GM21576 (cell line): ENCODE measurements around the gene CD80.
"Not testable (repeated sequence)": the region's sequence is repeated elsewhere in the genome, so short reads cannot be mapped to it uniquely, and the experiment has no call there.

Experiments
- ATAC-seq: cut with Tn5 transposase; IDR thresholded peaks from one replicate; pipeline ENCODE4 v1.9.1; 2021; ENCODE audit warnings: mild to moderate bottlenecking, moderate library complexity; ENCODE audit not compliant: unreplicated experiment

Gene CD80

GRCh38 chr3:119559441-119559963, at the start of gene CD80:
Gene CD80 (minus strand): TSS chr3:119559614. CDS start chr3:119557728, 1,886 bp downstream.
- peak; percentile 58 for ATAC-seq

- ATAC-seq, result no peak
Measured at GRCh38 chr3:119608405-119609000, 49.1 kb upstream of the CD80 start.

DNA sequence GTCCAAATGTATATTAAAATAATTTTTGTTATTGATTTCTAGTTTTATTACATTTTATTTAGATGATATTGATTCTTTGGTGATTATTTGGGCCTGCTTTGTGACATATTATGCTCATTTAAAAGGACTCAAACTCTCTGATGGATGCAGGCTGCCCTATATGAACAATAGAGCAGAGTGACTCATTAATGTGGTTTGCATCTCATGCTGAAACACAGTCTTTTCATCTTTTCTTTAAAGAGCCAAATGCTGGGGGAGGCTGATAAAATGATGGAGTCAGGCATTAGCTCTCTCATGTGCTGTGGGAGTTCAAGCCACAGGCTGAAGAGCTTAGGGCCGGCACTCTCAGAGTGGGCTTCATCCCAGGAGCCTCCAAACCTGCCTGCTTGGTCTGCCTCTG, 45.5 kb upstream of the CD80 start:
- no peak for ATAC-seq

DNA sequence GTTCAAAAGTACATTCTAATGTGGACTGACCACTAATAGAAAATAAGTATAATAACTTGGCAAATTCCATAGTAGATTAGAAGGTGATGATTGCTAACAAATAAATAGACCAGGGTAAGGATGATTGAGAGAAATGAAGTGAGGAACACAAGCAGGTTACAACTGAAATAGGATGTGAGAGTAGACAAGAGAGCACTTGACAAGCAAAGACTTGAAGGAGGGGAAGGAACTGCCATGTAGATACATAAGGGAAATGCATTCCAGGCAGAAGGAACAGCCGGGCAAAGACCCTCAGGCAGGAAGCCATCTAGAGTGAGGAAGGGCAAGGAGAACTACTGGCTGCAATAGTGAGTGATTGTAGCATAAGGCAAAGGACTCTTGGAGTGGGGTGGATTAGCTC, 43.3 kb upstream of the CD80 start:
- ATAC-seq, result no peak

DNA sequence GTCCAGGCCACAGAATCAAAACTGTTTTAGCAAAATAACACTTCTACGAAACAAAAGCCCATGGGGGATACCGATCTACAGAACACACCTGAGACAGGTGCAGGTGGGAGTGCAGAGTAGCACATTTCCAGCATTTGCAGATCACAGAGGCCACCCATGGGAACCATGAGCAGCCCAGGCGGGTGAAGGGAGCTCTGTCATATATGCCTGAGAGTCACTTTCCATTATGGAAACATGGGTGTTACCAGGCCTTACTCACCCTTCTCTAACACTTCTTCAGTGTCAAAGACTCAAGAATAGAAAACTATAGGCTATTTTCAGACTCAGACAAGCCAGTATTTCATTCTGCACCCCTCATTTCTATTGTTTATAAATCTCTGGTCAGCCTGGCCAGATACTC, 41.7 kb upstream of the CD80 start:
- peak; percentile 10 for ATAC-seq

DNA sequence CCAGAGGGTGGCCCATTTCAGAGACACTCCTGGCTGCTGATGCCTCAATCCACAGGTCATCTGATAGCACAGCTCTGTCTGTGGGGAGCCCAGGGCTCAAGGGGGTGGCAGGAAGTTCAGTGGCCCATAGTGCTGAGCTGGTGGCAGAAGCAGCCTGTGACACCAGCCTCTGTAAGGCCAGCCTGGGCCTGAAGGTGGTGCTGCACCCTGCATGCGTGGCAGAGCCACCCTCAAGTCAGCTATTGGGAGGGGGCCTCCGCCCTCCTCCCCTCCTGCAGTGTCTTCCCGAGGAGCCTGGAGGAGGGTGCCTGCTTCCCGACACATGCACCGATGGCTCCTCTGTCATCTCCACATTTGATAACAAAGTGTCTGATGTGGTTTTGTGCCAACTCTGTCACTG, 41.3 kb upstream of the CD80 start:
- ATAC-seq, result peak; percentile 73

GRCh38 chr3:119599558-119600174, 40.3 kb upstream of the CD80 start:
- ATAC-seq, result no peak

GRCh38 chr3:119598410-119599098, 39.1 kb upstream of the CD80 start:
- ATAC-seq, result peak; percentile 36

GRCh38 chr3:119597548-119598288, 38.3 kb upstream of the CD80 start, which contains the start of gene PLA1A:
Gene PLA1A (plus strand): TSS chr3:119597885. CDS start chr3:119597914, 29 bp downstream.
- ATAC-seq, result no peak

GRCh38 chr3:119596398-119596797, 37.0 kb upstream of the CD80 start:
- no peak for ATAC-seq

DNA sequence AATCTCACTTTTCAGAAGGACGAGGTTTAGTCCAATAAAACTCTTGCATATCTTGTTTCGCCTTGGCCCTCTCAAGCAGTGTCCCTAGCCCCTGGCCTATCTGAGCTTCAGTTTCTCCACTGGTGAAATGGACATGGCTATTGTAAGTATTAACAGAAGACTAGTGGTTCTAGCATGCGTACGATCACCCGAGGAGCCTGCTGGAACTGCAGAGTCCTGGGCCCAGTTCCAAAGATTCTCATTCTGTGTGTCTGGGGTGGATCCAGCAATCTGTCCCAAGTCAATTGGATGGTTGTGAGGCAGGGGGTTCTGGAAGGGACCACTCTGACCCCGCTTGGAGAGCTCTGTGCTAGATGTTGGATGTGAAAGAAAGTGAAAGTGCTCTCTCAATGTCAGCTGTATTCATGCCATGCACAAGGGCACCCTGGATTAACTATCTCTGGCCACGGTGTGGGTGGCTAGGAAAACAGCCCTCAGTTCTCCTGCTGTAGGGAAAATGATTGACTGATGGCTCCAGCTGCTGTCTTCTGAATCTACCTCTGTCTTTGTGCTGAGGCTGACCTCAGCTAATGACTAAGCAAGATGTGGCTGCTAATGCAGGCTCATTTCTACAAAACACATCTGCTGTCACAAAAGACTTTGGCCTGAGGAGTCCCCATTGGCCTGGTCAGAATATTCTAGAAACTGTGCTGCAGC, 36.4 kb upstream of the CD80 start:
- no peak for ATAC-seq

DNA sequence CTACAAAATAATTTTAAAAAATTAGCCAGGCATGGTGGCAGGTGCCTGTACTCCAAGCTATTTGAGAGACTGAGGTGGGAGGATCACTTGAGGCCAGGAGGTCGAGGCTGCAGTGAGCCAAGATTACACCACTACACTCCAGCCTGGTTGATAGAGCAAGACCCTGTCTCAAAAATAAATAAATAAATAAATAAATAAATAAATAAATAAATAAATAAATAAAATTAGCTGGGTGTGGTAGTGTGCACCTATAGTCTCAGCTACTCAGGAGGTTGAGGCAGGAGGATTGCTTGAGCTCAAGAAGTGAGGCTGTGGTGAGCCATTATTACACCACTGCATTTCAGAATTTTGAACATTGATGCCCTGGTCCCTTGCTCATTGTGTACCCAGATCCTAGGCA, 35.5 kb upstream of the CD80 start:
- ATAC-seq, result not testable (repeated sequence)

DNA sequence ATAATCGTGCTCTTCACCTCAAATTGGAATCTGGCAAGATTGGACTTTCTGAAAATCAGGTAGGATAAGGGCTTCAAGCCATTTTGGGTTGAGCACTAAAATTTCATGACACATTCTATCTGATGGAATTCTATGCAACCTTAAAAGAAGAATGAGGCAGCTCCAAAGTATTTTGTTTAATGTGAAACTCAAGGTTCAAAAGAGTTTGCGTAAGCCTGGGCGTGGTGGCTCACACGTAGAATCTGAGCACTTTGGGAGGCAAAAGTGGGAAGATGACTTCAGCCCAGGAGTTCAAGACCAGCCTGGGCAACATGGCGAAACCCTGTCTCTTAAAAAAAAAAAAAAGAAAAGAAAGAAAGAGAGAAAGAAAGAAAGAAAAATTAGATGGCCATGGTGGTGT, 34.7 kb upstream of the CD80 start:
- ATAC-seq, result no peak

DNA sequence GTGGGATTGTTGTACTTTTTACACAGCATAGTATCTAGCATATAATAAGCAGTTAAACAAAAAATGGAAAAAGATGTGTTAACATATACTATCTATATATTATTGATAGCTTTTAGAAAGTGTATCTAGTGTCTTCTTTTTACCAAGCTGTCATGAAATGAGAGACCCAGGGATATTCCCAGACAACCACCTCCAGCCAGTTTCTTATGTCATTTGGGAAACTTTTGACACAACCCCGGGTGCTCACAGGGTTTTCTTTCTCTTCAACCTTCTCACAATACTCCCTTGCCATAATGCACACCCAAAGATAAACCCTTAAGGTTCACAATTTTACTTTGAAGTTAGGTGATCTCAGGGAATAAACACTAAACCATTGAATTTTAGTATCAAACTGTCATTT, 33.4 kb upstream of the CD80 start:
- no peak for ATAC-seq

GRCh38 chr3:119590706-119591105, 31.3 kb upstream of the CD80 start:
- no peak for ATAC-seq

DNA sequence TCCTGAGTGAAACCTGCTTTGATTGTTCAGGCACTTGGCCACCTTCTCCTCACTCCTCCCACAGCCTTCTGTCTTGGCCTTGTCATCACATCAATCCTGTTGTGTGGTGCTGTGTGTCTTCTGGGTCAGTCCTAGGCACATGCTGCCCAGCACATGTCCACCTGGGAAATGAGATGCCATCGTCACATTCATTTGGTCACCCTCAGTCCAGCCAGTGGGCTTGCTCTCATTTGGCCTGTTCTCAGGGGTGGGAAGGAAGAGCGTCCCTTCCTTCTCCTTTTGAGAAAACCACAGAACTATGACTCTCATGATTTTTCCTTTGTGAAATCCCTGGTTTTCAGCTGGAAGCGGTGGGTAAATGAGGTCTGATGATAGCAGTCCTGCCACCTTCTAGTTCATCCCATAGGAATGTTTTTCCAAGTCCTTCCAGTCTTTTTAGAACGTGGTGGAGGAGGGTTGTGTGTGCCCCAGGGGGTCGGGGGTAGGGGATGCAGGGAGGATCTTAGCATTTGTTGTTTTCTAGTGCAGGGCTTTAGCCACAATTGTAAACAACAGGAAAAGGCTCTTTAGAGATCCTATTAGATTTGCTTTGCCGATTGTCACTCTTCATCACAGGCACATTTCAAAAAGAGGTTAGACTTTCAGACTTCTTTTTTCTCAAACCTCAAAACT, 29.8 kb upstream of the CD80 start:
- ATAC-seq, result no peak

DNA sequence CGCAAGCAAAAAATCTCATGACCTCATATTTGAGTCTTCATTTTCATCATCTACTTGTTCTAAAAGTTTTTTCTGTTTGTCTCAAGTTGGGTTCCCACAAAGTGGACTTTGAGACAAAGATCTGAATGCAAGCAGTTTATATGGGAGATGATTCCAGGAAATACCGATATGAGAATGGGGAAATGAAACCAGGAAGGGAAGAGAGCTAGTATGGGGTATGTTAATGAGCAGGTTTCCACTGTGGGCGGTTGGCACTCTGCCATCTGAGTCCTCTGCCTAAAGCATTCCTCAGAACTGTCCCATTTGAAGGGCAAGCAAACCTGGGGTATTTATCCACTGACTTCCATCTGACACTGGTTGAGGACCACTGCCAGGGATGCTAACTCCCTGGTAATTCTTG, 28.7 kb upstream of the CD80 start:
- ATAC-seq, result no peak

- ATAC-seq, result no peak
Measured at GRCh38 chr3:119586733-119587172, 27.3 kb upstream of the CD80 start.

- ATAC-seq, result no peak
Measured at GRCh38 chr3:119585856-119586570, 26.6 kb upstream of the CD80 start.
